ENCODE results near the gene TSN. TPM values are rescaled to one million over a fixed set of nuclear protein-coding genes. Genes with fewer than 3 reads are reported as not detected.
"Not testable (repeated sequence)": the region's sequence is repeated elsewhere in the genome, so short reads cannot be mapped to it uniquely, and the experiment has no call there.

TSN gene
- total and polyA plus RNA-seq, 5 donors from 2014 or later = 61.9 to 99.4 (median 90.7) TPM

DNA sequence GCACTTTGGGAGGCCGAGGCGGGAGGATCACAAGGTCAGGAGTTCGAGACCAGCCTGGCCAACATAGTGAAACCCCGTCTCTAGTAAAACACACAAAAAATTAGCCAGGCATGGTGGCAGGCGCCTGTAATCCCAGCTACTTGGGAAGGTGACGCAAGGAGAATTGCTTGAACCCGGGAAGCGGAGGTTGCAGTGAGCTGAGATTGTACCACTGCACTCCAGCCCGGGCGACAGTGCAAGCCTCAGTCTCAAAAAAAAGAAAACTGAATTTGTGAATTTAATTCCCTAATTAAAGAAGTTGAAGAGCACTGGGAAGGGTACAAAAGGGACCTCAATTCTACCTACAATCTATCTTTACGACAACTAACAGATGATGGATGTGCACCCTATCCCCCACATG is 20.9 kb upstream of the TSN start:
- not testable (repeated sequence) for H3K9me3 Mint-ChIP-seq; DNase-seq; H3K27ac ChIP-seq (ENCODE audit: insufficient read depth, low read length, poor library complexity, severe bottlenecking); H3K9me3 ChIP-seq (ENCODE audit: control insufficient read depth in 2 of 2, low read length in 2 of 2); H3K27me3 Mint-ChIP-seq; H3K27me3 ChIP-seq (ENCODE audit: control insufficient read depth, insufficient read depth, low read length); ATAC-seq (ENCODE audit: low read depth in 2 of 2)
- H3K4me3 ChIP-seq (ENCODE audit: low read depth, low read length) = peak overlapping the region; percentile 87
- Mint-ChIP-seq H3K36me3 (peaks cover 18% of the 10 kb centered on the region), H3K4me1 (peaks cover 17 to 64% (median 25%) of the 10 kb centered on the region in 4 donors), H3K4me3 (peak overlapping the region in 3 of 4 donors; percentile 32 to 95 (median 43)), H3K27ac (peak overlapping the region in 1 of 3 donors; percentile 98)
- peaks cover 29% of the 10 kb centered on the region for H3K4me1 ChIP-seq (ENCODE audit: control insufficient read depth, insufficient read depth, low read length, poor library complexity, severe bottlenecking)
- peaks cover 38% of the 10 kb centered on the region for H3K36me3 ChIP-seq (ENCODE audit: control insufficient read depth, insufficient read depth, low read length)

DNA sequence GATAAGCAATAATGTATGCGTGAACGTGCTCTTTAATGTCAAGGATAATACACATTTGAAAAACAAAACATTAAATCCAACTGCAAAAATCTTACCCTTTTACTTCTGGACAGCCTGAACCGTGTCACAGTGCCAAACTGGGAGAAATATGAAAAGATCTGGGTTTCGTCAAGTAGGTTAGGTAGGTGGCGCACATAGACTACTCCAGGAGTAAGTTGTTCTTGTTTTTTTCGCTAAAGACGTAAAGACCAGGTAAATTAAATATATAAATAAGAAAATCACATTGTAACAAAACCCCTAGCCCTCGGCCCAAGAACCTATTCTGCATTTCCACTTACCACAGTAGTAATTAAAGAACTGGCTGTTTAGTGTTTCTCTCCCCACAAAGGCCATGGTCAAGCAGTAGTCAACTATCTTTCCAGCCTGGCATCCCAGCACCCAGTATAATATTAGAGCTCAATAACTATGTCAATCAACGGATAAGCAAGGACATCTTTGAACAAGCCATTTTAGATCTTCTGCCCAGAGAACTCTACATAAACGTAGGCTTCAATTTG is 19.9 kb upstream of the TSN start:
- H3K27ac ChIP-seq (ENCODE audit: insufficient read depth, low read length, poor library complexity, severe bottlenecking) = peak overlapping the region; percentile 89

DNA sequence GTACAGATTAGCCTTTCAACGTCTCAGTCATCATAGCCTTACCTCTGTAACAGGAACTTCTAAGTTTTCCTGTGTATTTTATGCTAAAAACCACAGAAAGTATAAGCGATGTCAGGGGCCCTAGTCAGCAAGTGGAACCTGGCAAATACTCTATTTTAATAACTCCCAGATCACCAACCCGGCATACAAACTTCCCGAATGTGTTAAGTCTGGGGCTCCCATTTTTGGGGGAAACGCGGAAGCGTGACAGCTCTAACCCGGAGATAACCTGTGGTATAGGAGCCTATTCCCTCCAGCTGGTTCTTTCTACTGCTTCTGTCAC is 19.4 kb upstream of the TSN start:
- H3K36me3 Mint-ChIP-seq = peaks cover 9% of the 10 kb centered on the region
- no peaks in the 10 kb centered on the region for H3K9me3 Mint-ChIP-seq
- peak overlapping the region; percentile 89 for H3K27ac ChIP-seq (ENCODE audit: insufficient read depth, low read length, poor library complexity, severe bottlenecking)
- peak overlapping the region; percentile 87 for H3K4me3 ChIP-seq (ENCODE audit: low read depth, low read length)
- no peaks in the 10 kb centered on the region for H3K9me3 ChIP-seq (ENCODE audit: control insufficient read depth in 2 of 2, low read length in 2 of 2)
- DNase-seq (peak in 1 of 3 donors; percentile 34), ATAC-seq (ENCODE audit: low read depth in 2 of 2) (no peak)
- H3K36me3 ChIP-seq (ENCODE audit: control insufficient read depth, insufficient read depth, low read length) = peaks cover 27% of the 10 kb centered on the region
- peaks cover 17 to 60% (median 24%) of the 10 kb centered on the region in 4 donors for H3K4me1 Mint-ChIP-seq
- peaks cover 29% of the 10 kb centered on the region for H3K4me1 ChIP-seq (ENCODE audit: control insufficient read depth, insufficient read depth, low read length, poor library complexity, severe bottlenecking)
- peak overlapping the region; percentile 95 to 97 (median 96) for H3K4me3 Mint-ChIP-seq
- no peaks in the 10 kb centered on the region for H3K27me3 ChIP-seq (ENCODE audit: control insufficient read depth, insufficient read depth, low read length)
- peak overlapping the region; percentile 95 to 98 (median 98) for H3K27ac Mint-ChIP-seq
- H3K27me3 Mint-ChIP-seq = no peaks in the 10 kb centered on the region

More for the DNA sequence above, 19.9 kb upstream of the TSN start:
- peaks cover 29% of the 10 kb centered on the region for H3K4me1 ChIP-seq (ENCODE audit: control insufficient read depth, insufficient read depth, low read length, poor library complexity, severe bottlenecking)
- H3K4me1 Mint-ChIP-seq = peaks cover 17 to 64% (median 25%) of the 10 kb centered on the region in 4 donors
- no peaks in the 10 kb centered on the region for H3K9me3 ChIP-seq (ENCODE audit: control insufficient read depth in 2 of 2, low read length in 2 of 2)
- no peaks in the 10 kb centered on the region for H3K27me3 Mint-ChIP-seq
- no peaks in the 10 kb centered on the region for H3K9me3 Mint-ChIP-seq
- peak overlapping the region; percentile 87 for H3K4me3 ChIP-seq (ENCODE audit: low read depth, low read length)
- H3K27me3 ChIP-seq (ENCODE audit: control insufficient read depth, insufficient read depth, low read length) = no peaks in the 10 kb centered on the region
- H3K4me3 Mint-ChIP-seq = peak overlapping the region; percentile 95 to 97 (median 96)
- no peak for ATAC-seq (ENCODE audit: low read depth in 2 of 2)
- H3K36me3 Mint-ChIP-seq = peaks cover 13% of the 10 kb centered on the region
- peak overlapping the region; percentile 95 to 98 (median 98) for H3K27ac Mint-ChIP-seq
- peak in 2 of 3 donors; percentile 15 to 54 for DNase-seq
- peaks cover 33% of the 10 kb centered on the region for H3K36me3 ChIP-seq (ENCODE audit: control insufficient read depth, insufficient read depth, low read length)

DNA sequence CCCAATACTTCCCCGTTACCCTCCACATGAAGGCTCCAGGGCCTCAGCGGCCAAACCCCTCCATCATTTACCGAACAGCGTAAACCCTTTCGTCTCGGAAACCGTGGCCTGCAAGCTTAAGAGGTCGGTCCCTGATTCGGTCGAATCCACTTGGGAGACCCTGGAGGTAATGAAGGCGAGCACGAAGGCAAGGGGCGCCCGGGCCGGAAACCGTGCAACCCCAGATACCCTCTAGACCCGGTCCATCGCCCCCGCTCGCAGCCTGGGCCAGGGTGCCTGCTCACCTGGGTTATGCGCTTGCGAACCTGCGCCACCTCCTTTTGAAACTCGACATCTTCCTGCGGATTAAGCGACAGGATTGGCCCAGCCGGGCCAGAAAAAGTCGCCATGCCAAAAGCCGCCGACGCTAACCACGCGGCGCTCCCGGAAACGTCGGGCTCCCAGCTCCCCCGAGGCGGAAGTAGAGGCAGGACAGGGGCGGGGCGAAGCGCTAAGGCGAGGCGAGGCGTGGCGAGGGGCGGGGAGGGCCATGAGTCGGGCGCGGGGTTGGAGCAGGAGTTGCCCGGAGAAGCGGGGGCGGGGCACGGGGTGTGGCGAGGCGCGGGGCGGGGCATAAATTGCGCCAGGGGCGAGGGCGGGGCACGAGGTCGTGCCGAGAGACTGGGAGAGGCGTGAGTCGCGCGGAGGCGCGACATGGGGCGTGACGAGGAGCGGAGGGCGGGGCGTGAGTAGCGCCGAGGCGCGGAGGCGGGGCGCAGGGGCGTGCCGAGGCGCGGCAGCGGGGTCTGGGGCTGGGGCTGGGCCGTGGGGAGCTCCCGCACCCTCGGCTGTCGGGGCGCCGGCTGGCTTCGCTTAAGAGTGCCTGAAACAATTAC is 18.8 kb upstream of the TSN start, which contains the start of gene NIFK:
Gene NIFK, minus strand, starts transcription at position 414 of the 875 bp plus-strand sequence. Its CDS starts 25 bp downstream, at position 389.
- Mint-ChIP-seq H3K4me3 (peak within 1 kb of the TSS; percentile 95 to 97 (median 96)), H3K27me3 (no peaks in the 10 kb centered on the region), H3K4me1 (peaks cover 15 to 55% (median 22%) of the 10 kb centered on the region in 4 donors), H3K27ac (peak within 1 kb of the TSS; percentile 95 to 98 (median 98)), H3K36me3 (peaks cover 3% of the 10 kb centered on the region), H3K9me3 (no peaks in the 10 kb centered on the region)
- Histone ChIP-seq H3K9me3 (ENCODE audit: control insufficient read depth in 2 of 2, low read length in 2 of 2) (no peaks in the 10 kb centered on the region), H3K36me3 (ENCODE audit: control insufficient read depth, insufficient read depth, low read length) (peaks cover 22% of the 10 kb centered on the region), H3K27me3 (ENCODE audit: control insufficient read depth, insufficient read depth, low read length) (no peaks in the 10 kb centered on the region), H3K4me1 (ENCODE audit: control insufficient read depth, insufficient read depth, low read length, poor library complexity, severe bottlenecking) (peaks cover 29% of the 10 kb centered on the region), H3K4me3 (ENCODE audit: low read depth, low read length) (peak within 1 kb of the TSS; percentile 87), H3K27ac (ENCODE audit: insufficient read depth, low read length, poor library complexity, severe bottlenecking) (peak within 1 kb of the TSS; percentile 89)
- peak; percentile 99 to 100 (median 99) for DNase-seq
- ATAC-seq (ENCODE audit: low read depth in 2 of 2) = peak; percentile 90 to 92

DNA sequence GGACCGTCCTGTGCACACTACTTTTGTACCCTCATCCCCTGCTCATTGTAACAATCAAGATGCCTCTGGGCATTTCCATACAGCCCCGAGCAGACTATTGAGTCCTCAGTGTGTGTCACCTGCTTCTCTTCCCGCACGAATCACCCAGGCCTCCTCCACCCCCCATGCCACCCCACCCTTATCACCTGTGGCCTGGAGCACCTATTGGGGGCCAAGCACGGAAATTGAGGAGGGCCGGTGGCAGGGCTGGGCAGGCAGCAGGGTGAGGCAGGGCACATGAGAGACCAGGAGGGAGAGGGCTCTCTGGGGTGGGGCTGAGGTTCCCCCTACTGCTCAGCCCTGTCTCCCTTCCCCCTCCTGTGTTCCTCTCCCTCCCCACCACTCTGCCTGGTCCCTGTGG is 14.5 kb upstream of the TSN start:
- Mint-ChIP-seq H3K27me3 (peaks cover 9% of the 10 kb centered on the region), H3K27ac (peak overlapping the region in 1 of 3 donors; percentile 15), H3K4me3 (peak overlapping the region in 1 of 4 donors; percentile 45), H3K4me1 (peaks cover under 1 to 23% (median 10%) of the 10 kb centered on the region in 4 donors), H3K36me3 (no peaks in the 10 kb centered on the region), H3K9me3 (no peaks in the 10 kb centered on the region)
- DNase-seq (no peak), ATAC-seq (ENCODE audit: low read depth in 2 of 2) (no peak)
- peaks cover 14% of the 10 kb centered on the region for H3K4me1 ChIP-seq (ENCODE audit: control insufficient read depth, insufficient read depth, low read length, poor library complexity, severe bottlenecking)
- H3K36me3 ChIP-seq (ENCODE audit: control insufficient read depth, insufficient read depth, low read length) = no peaks in the 10 kb centered on the region
- no peak overlapping the region for H3K27ac ChIP-seq (ENCODE audit: insufficient read depth, low read length, poor library complexity, severe bottlenecking)
- H3K4me3 ChIP-seq (ENCODE audit: low read depth, low read length) = no peak overlapping the region
- H3K9me3 ChIP-seq (ENCODE audit: control insufficient read depth in 2 of 2, low read length in 2 of 2) = no peaks in the 10 kb centered on the region
- H3K27me3 ChIP-seq (ENCODE audit: control insufficient read depth, insufficient read depth, low read length) = no peaks in the 10 kb centered on the region

DNA sequence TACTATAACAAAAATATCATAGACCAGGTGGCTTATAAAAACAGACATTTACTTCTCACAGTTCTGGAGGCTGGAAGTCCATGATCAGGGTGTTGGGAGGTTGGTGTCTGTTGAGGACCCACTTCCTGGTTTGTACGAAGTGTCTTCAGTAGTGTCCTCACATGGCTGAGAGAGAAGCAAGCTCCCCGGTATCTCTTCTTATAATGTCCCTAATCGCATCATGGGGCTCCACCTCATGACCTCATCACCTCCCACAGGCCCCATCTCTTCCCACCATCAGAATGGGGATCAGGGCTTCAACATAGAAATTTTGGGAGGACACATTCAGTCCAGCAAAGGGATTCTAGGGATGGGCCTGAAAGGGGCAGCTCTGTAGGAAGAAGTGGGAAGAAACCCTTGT is 14.0 kb upstream of the TSN start:
- no peak overlapping the region for H3K27ac ChIP-seq (ENCODE audit: insufficient read depth, low read length, poor library complexity, severe bottlenecking)
- no peak overlapping the region for H3K27ac Mint-ChIP-seq
- H3K4me3 ChIP-seq (ENCODE audit: low read depth, low read length) = no peak overlapping the region
- no peak for ATAC-seq (ENCODE audit: low read depth in 2 of 2)
- DNase-seq = no peak
- H3K4me3 Mint-ChIP-seq = no peak overlapping the region
- H3K9me3 ChIP-seq (ENCODE audit: control insufficient read depth in 2 of 2, low read length in 2 of 2) = no peaks in the 10 kb centered on the region
- H3K4me1 ChIP-seq (ENCODE audit: control insufficient read depth, insufficient read depth, low read length, poor library complexity, severe bottlenecking) = peaks cover 13% of the 10 kb centered on the region
- H3K9me3 Mint-ChIP-seq = no peaks in the 10 kb centered on the region
- H3K4me1 Mint-ChIP-seq = peaks cover 0 to 22% (median 10%) of the 10 kb centered on the region in 4 donors
- H3K27me3 Mint-ChIP-seq = peaks cover 11% of the 10 kb centered on the region
- no peaks in the 10 kb centered on the region for H3K36me3 Mint-ChIP-seq
- no peaks in the 10 kb centered on the region for H3K36me3 ChIP-seq (ENCODE audit: control insufficient read depth, insufficient read depth, low read length)
- H3K27me3 ChIP-seq (ENCODE audit: control insufficient read depth, insufficient read depth, low read length) = no peaks in the 10 kb centered on the region

DNA sequence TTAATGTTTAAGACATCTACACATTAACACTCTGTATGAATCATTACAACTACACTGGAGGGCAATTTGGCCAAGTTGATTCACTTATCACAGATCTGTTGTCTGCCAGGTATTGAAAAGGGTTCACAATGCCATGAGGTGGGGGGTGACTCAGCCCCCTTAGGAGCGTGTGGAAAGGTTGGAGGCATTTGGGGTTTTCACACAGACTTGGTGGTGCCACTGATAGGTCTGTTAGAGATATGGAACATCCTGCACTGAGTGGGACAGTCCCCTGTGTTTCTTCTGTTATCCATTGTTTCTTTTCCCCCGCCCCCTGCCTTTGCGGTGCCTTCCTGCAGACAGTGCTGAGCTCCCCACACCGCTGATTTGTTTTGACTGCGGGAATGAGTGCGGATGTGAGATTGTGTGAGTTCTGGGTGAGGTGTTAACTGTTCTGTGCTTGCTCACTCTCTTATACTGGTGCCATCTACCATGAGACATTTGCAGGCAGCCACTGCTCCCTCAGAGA is 9.3 kb upstream of the TSN start:
- no peaks in the 10 kb centered on the region for H3K27me3 ChIP-seq (ENCODE audit: control insufficient read depth, insufficient read depth, low read length)
- Mint-ChIP-seq H3K27me3 (peaks cover 15% of the 10 kb centered on the region), H3K4me1 (no peaks in the 10 kb centered on the region), H3K27ac (peak overlapping the region in 1 of 3 donors; percentile 38), H3K4me3 (no peak overlapping the region), H3K9me3 (no peaks in the 10 kb centered on the region), H3K36me3 (no peaks in the 10 kb centered on the region)
- ATAC-seq (ENCODE audit: low read depth in 2 of 2) (no peak), DNase-seq (no peak)
- no peak overlapping the region for H3K27ac ChIP-seq (ENCODE audit: insufficient read depth, low read length, poor library complexity, severe bottlenecking)
- no peak overlapping the region for H3K4me3 ChIP-seq (ENCODE audit: low read depth, low read length)
- no peaks in the 10 kb centered on the region for H3K36me3 ChIP-seq (ENCODE audit: control insufficient read depth, insufficient read depth, low read length)
- no peaks in the 10 kb centered on the region for H3K9me3 ChIP-seq (ENCODE audit: control insufficient read depth in 2 of 2, low read length in 2 of 2)
- H3K4me1 ChIP-seq (ENCODE audit: control insufficient read depth, insufficient read depth, low read length, poor library complexity, severe bottlenecking) = no peaks in the 10 kb centered on the region

Data from CD4-positive, CD25-positive, alpha-beta regulatory T cell (primary cell).